Lower leg skin (tissue), 4 donors: ENCODE measurements around the gene OR4C6. TPM values are rescaled to one million over a fixed set of nuclear protein-coding genes. Genes with fewer than 3 reads are reported as not detected.

Experiments used
- DNase-seq, 2 donors: peaks; one replicate each; pipeline ENCODE4 v3.0.0-alpha.2; 2019; ENCODE audit warnings: low spot score in 2 of 2
- H3K4me3 ChIP-seq: fragments of 200-600 bp; sonication (generic); 2 replicates; pipeline ENCODE4 v1.5.1; 2017; ENCODE audit warnings: mild to moderate bottlenecking, low read depth; ENCODE audit not compliant: poor library complexity, severe bottlenecking
- CTCF ChIP-seq, 3 donors: fragments of 450-650 bp; IDR thresholded peaks; one replicate each; pipeline ENCODE4 v1.5.1; 2016; ENCODE audit warnings: antibody characterized with exemption in 3 of 3, mild to moderate bottlenecking in 3 of 3, moderate library complexity in 2 of 3
- POLR2A ChIP-seq, 2 donors: fragments of 450-650 bp; IDR thresholded peaks; one replicate each; pipeline ENCODE4 v1.6.1; 2016 to 2017; ENCODE audit warnings: antibody characterized with exemption in 2 of 2, mild to moderate bottlenecking in 1 of 2, moderate library complexity in 1 of 2
- WGBS, 2 donors: methylation state at CpG; one replicate each; pipeline ENCODE4 v1.1.5; 2018; 5-methylcytosine and 5-hydroxymethylcytosine counted together
- intact Hi-C: fragments of 100-400 bp; cut with DNase I; formaldehyde crosslinking; loops from one replicate; pipeline ENCODE4 v1.15.0; 2023; ENCODE audit warnings: low total_unique reads
- total RNA-seq, 4 donors: library from RNA; depleted of rRNA; stranded (reverse); fragments of >200 nt; gene quantifications; one replicate each; pipeline ENCODE4 v1.1.0, GENCODE V29; 2016

Gene OR4C6
- total RNA-seq, result not detected

GRCh38 chr11:55661901-55662300, at the start of gene OR4C6:
Gene OR4C6 (plus strand): TSS chr11:55662201. CDS start chr11:55665167, 2,966 bp downstream.
- TF ChIP-seq POLR2A (IDR thresholded peaks at IDR 0.05), result no peak
- TF ChIP-seq CTCF (IDR thresholded peaks at IDR 0.05), result no peak
- 61 to 88% methylated on average over 1 of the region's 1 CpG for WGBS, 2 donors
- intact Hi-C loops, result no loop called here

GRCh38 chr11:55624531-55624930, 37.5 kb upstream of the OR4C6 start:
- WGBS, 2 donors, result 77 to 93% methylated on average over 1 of the region's 1 CpG
- intact Hi-C loops, result no loop called here
- no peak for DNase-seq
- no peak overlapping the region for H3K4me3 ChIP-seq
- no peak for TF ChIP-seq CTCF (IDR thresholded peaks at IDR 0.05)
- TF ChIP-seq POLR2A (IDR thresholded peaks at IDR 0.05), result no peak

More at GRCh38 chr11:55661901-55662300, at the start of gene OR4C6:
- DNase-seq, result no peak
- H3K4me3 ChIP-seq, result no peak within 1 kb of the TSS

- DNase-seq, result no peak
- no peak for TF ChIP-seq POLR2A (IDR thresholded peaks at IDR 0.05)
- TF ChIP-seq CTCF (IDR thresholded peaks at IDR 0.05), result no peak
- intact Hi-C loops, result no loop called here
- 51 to 57% methylated on average over 3 of the region's 3 CpGs for whole genome bisulfite sequencing, 2 donors
- no peak within 1 kb of the TSS for H3K4me3 ChIP-seq
These were observed 27.2 kb upstream of the OR4C6 start, which contains the start of gene OR4P4 for GRCh38 chr11:55634813-55635212. Gene OR4P4 (plus strand): TSS chr11:55635113.

GRCh38 chr11:55648027-55648426, 14.0 kb upstream of the OR4C6 start, which contains the start of gene OR4S2:
Gene OR4S2 (plus strand): TSS chr11:55648327. CDS start chr11:55650904, 2,577 bp downstream.
- no peak within 1 kb of the TSS for H3K4me3 ChIP-seq
- no peak for DNase-seq
- TF ChIP-seq POLR2A (IDR thresholded peaks at IDR 0.05), result no peak
- TF ChIP-seq CTCF (IDR thresholded peaks at IDR 0.05), result no peak
- 81% methylated on average over 2 of the region's 2 CpGs for WGBS, 2 donors
- intact Hi-C loops, result no loop called here

- intact Hi-C loops, result no loop called here
- H3K4me3 ChIP-seq, result no peak overlapping the region
- no peak for DNase-seq
- no peak for TF ChIP-seq POLR2A (IDR thresholded peaks at IDR 0.05)
- no peak for TF ChIP-seq CTCF (IDR thresholded peaks at IDR 0.05)
- WGBS, 2 donors, result 71 to 89% methylated on average over 1 of the region's 1 CpG
These were observed 9.4 kb upstream of the OR4C6 start for GRCh38 chr11:55652560-55652959.

GRCh38 chr11:55655096-55655495, 6.9 kb upstream of the OR4C6 start:
- TF ChIP-seq POLR2A (IDR thresholded peaks at IDR 0.05) (no peak), CTCF (IDR thresholded peaks at IDR 0.05) (no peak)
- DNase-seq, result no peak
- no peak overlapping the region for H3K4me3 ChIP-seq
- intact Hi-C loops, result no loop called here
